K562 (cell line): ENCODE measurements around the gene ATP9B. TPM values are rescaled to one million over a fixed set of nuclear protein-coding genes. Genes with fewer than 3 reads are reported as not detected.

Experiments
- ATAC-seq: fragments of 200-7000 bp; cut with Tn5 transposase; 3 replicates; pipeline ENCODE4 v1.9.1; 2020; ENCODE audit warnings: moderate library complexity
- BruUV-seq: library from RNA; stranded (reverse); fragments of 400-500 nt; replicated peaks from 2 replicates; lab custom pipeline; 2021; lab: Mats Ljungman, UMichigan
- CTCF ChIA-PET: fragments of 300-600 bp; formaldehyde crosslinking; extraction: SDS; loops from one replicate; lab custom pipeline; 2021; ENCODE audit warnings: low intra/inter-chr PET ratio; lab: Yijun Ruan, JAX
- POLR2A ChIA-PET: fragments of 300-600, 350-650 bp; sonication (Branson Sonifier 250); formaldehyde crosslinking; extraction: SDS; loops from one replicate; lab custom pipeline; 2021; ENCODE audit warnings: antibody characterized with exemption, inconsistent platforms; lab: Yijun Ruan, JAX
- DNase-seq, 4 experiments: peaks; one replicate each; pipeline versions ENCODE4 v3.0.0 to v3.0.0-alpha.2; 2011 to 2018; ENCODE audit warnings: low spot score in 3 of 4, mixed read lengths in 3 of 4; ENCODE audit errors: extremely low read depth in 1 of 4
- FAIRE-seq: peaks from 2 replicates; lab custom pipeline; 2011; peaks lifted over from hg19 to GRCh38; lab: Jason Lieb, UNC
- H2AFZ ChIP-seq: 2 replicates; pipeline ENCODE4 v1.6.0; 2011; ENCODE audit warnings: low read depth, low read length, control low read depth, inconsistent platforms
- H3K27ac ChIP-seq: fragments of 200-600 bp; 3 replicates; pipeline ENCODE4 v1.8.0; 2011; ENCODE audit warnings: low read depth, mild to moderate bottlenecking, control low read depth, inconsistent platforms, low read length, moderate library complexity, mixed read lengths; ENCODE audit errors: extremely low read depth
- H3K27me3 ChIP-seq, 2 experiments: fragments of 300-600 bp in 1 of 2; 2 replicates in 1 of 2; 3 replicates in 1 of 2; pipeline versions ENCODE4 v1.6.0 to v1.8.0; 2011; ENCODE audit warnings: inconsistent platforms in 2 of 2, low read length in 2 of 2, mild to moderate bottlenecking in 1 of 2, mixed read lengths in 1 of 2, moderate library complexity in 1 of 2; ENCODE audit not compliant: control insufficient read depth in 2 of 2, insufficient read depth in 2 of 2
- H3K36me3 ChIP-seq: fragments of 300-600 bp; 3 replicates; pipeline ENCODE4 v1.8.0; 2011; ENCODE audit warnings: mild to moderate bottlenecking, low read length, inconsistent platforms; ENCODE audit not compliant: control insufficient read depth, insufficient read depth
- H3K4me1 ChIP-seq, 2 experiments: fragments of 200-600 bp in 1 of 2; replicated peaks in 1 of 2; 2 replicates in 1 of 2; 3 replicates in 1 of 2; pipeline versions ENCODE4 v1.5.1 to v1.8.0; 2011; ENCODE audit warnings: inconsistent platforms in 2 of 2, low read length in 2 of 2, mild to moderate bottlenecking in 1 of 2, mixed read lengths in 1 of 2, moderate library complexity in 1 of 2; ENCODE audit not compliant: control insufficient read depth in 2 of 2, insufficient read depth in 2 of 2
- H3K4me2 ChIP-seq: 2 replicates; pipeline ENCODE4 v1.6.1; 2011; ENCODE audit warnings: low read length, control low read depth, inconsistent platforms, mixed read lengths; ENCODE audit not compliant: insufficient read depth
- H3K4me3 ChIP-seq: fragments of 200-600 bp; sonication (generic), shearing (Covaris generic); 2 replicates; pipeline ENCODE4 v1.5.1; 2016; ENCODE audit warnings: control low read depth, inconsistent platforms
- H3K79me2 ChIP-seq: fragments of 200-600 bp; 3 replicates; pipeline ENCODE4 v1.8.0; 2011; ENCODE audit warnings: low read length, inconsistent platforms; ENCODE audit not compliant: control insufficient read depth, insufficient read depth
- H3K9ac ChIP-seq, 2 experiments: 2 replicates each; pipeline versions ENCODE4 v1.6.0 to v1.6.1; 2011; ENCODE audit warnings: low read depth in 2 of 2, low read length in 2 of 2, control low read depth in 1 of 2, inconsistent platforms in 1 of 2, mild to moderate bottlenecking in 1 of 2, mixed read lengths in 1 of 2; ENCODE audit not compliant: insufficient read depth in 1 of 2
- H3K9me1 ChIP-seq: one replicate; pipeline ENCODE4 v1.6.0; 2011; ENCODE audit warnings: inconsistent platforms, mild to moderate bottlenecking, low read length, moderate library complexity; ENCODE audit not compliant: control insufficient read depth, insufficient read depth
- H3K9me3 ChIP-seq: replicated peaks from 2 replicates; pipeline ENCODE4 v1.5.1; 2011; ENCODE audit warnings: low read depth, low read length, inconsistent platforms; ENCODE audit not compliant: control insufficient read depth, insufficient read depth
- H4K20me1 ChIP-seq: replicated peaks from 2 replicates; pipeline ENCODE4 v1.6.1; 2011; ENCODE audit warnings: low read length, inconsistent platforms, mixed read lengths; ENCODE audit not compliant: control insufficient read depth, insufficient read depth
- ELF1 ChIP-seq: fragments of 200-800 bp; sonication (Bioruptor generic); IDR thresholded peaks from 2 replicates; pipeline ENCODE4 v1.6.1; 2016; ENCODE audit warnings: missing genetic modification characterization, missing compliant biosample characterization
- FOSL1 ChIP-seq: fragments of 200-800 bp; sonication (Bioruptor generic); conservative IDR thresholded peaks from 2 replicates; pipeline ENCODE4 v1.6.1; 2016; ENCODE audit warnings: missing genetic modification characterization, missing compliant biosample characterization
- HDAC2 ChIP-seq: fragments of 450-650 bp; IDR thresholded peaks from 2 replicates; pipeline ENCODE4 v1.6.1; 2016; ENCODE audit warnings: mild to moderate bottlenecking
- HMG20A ChIP-seq: fragments of 450-650 bp; formaldehyde crosslinking; conservative IDR thresholded peaks from 2 replicates; pipeline ENCODE4 v1.4.0; 2020; ENCODE audit warnings: mild to moderate bottlenecking, mixed read lengths
- HMGN3 ChIP-seq: IDR thresholded peaks from 2 replicates; pipeline ENCODE4 v1.6.1; 2011; ENCODE audit warnings: borderline replicate concordance, low read depth, mild to moderate bottlenecking, mixed read lengths, low read length; ENCODE audit not compliant: insufficient read length; ENCODE audit errors: extremely low read depth
- KAT8 ChIP-seq: fragments of 450-650 bp; IDR thresholded peaks from 2 replicates; pipeline ENCODE4 v1.6.1; 2016; ENCODE audit warnings: low read depth, mild to moderate bottlenecking
- NCOA1 ChIP-seq: fragments of 450-650 bp; IDR thresholded peaks from 2 replicates; pipeline ENCODE4 v1.6.1; 2016; ENCODE audit warnings: low read depth
- RNF2 ChIP-seq: sonication (generic); IDR thresholded peaks from 2 replicates; pipeline ENCODE4 v1.6.1; 2016
- SRSF7 ChIP-seq: fragments of 200-400 bp; formaldehyde crosslinking; optimal IDR thresholded peaks from 2 replicates; pipeline ENCODE3; 2017; ENCODE audit warnings: mild to moderate bottlenecking, low read depth, low read length
- TFE3 ChIP-seq: fragments of 450-650 bp; formaldehyde crosslinking; IDR thresholded peaks from 2 replicates; pipeline ENCODE4 v1.4.0; 2020; ENCODE audit warnings: mild to moderate bottlenecking, mixed read lengths
- TSC22D4 ChIP-seq: fragments of 450-650 bp; IDR thresholded peaks from 2 replicates; pipeline ENCODE4 v1.6.1; 2016; ENCODE audit warnings: missing genetic modification characterization, missing biosample characterization, control low read depth
- ZNF23 ChIP-seq: fragments of 250-450 bp; sonication (Bioruptor Pico); IDR thresholded peaks from 2 replicates; pipeline ENCODE4 v1.4.0; 2020; ENCODE audit warnings: mild to moderate bottlenecking
- WGBS: fragments of 100-300 bp; shearing (Covaris generic); methylation state at CpG from one replicate; pipeline ENCODE4 v1.1.6; 2016; ENCODE audit warnings: low coverage, mixed read lengths; ENCODE audit not compliant: insufficient coverage; ENCODE audit errors: missing lambda C conversion rate; 5-methylcytosine and 5-hydroxymethylcytosine counted together
- in situ Hi-C: fragments of 300-500 bp; cut with MboI; formaldehyde crosslinking; loops from 4 replicates; pipeline ENCODE4 v1.15.0; 2018; ENCODE audit warnings: inconsistent platforms, mixed read lengths
- intact Hi-C: fragments of 100-400 bp; cut with micrococcal nuclease; formaldehyde crosslinking; loops from 2 replicates; pipeline ENCODE4 v1.14.2; 2022
- polyA plus RNA-seq, 8 experiments: library from polyadenylated mRNA; depleted of rRNA in 4 of 8; stranded (reverse) in 5 of 8; unstranded in 3 of 8; fragments of >200 nt; fragmentation: Nextera tagmentation in 2 of 8; fragmentation: Illumina TruSeq in 1 of 8; extraction: Ambion mirVana in 2 of 8; extraction: Trizol in 1 of 8; gene quantifications; 2 replicates each; pipeline versions ENCODE4 v1.2.1 to v1.2.3, GENCODE V29; 2011 to 2014; ENCODE audit warnings: inconsistent platforms in 1 of 8, missing spikeins in 1 of 8
- total RNA-seq, 7 experiments: library from RNA; depleted of rRNA in 6 of 7; stranded (reverse); fragments of >200 nt in 6 of 7; fragmentation: Illumina TruSeq in 2 of 7; extraction: Trizol in 2 of 7; gene quantifications; 2 replicates each; pipeline versions ENCODE4 v1.2.1 to v1.2.3, GENCODE V29; 2011 to 2021; ENCODE audit warnings: low replicate concordance in 1 of 7
- TF ChIP-seq, protein P1 (sequence below): IDR thresholded peaks from 2 replicates; pipeline ENCODE4 v1.6.1; 2016; ENCODE audit warnings: missing genetic modification characterization, missing compliant biosample characterization
- TF ChIP-seq, protein P2 (sequence below): fragments of 250-450 bp; sonication (Bioruptor Pico); IDR thresholded peaks from 2 replicates; pipeline ENCODE4 v1.4.0; 2020; ENCODE audit warnings: mild to moderate bottlenecking, moderate library complexity

The ATP9B gene
- total and polyA plus RNA-seq, 9 of the 15 experiments (the other 6 are each of a cell fraction or from before 2014, with no cell fraction given) = 0.66 to 13.2 (median 7.9) TPM

GRCh38 chr18:79371561-79372121 lies 302.4 kb downstream of the ATP9B start:
- Histone ChIP-seq H2AFZ (no peak overlapping the region), H3K27me3 (no peaks in the 10 kb centered on the region), H3K9me1 (no peaks in the 10 kb centered on the region), H3K4me2 (no peak overlapping the region), H3K4me3 (no peak overlapping the region), H3K9ac (no peak overlapping the region), H3K27ac (no peak overlapping the region), H3K9me3 (no peaks in the 10 kb centered on the region), H3K4me1 (no peaks in the 10 kb centered on the region), H4K20me1 (no peaks in the 10 kb centered on the region), H3K36me3 (no peaks in the 10 kb centered on the region), H3K79me2 (no peaks in the 10 kb centered on the region)
- POLR2A ChIA-PET = no interaction called here
- intact Hi-C loops (no loop called here), in situ Hi-C loops (no loop called here)
- BruUV-seq = no TSS peak
- DNase-seq = no peak
- no peak for ATAC-seq
- FAIRE-seq = no peak
- WGBS = 64% methylated on average over 14 of the region's 14 CpGs
- TF ChIP-seq, protein P1, sequence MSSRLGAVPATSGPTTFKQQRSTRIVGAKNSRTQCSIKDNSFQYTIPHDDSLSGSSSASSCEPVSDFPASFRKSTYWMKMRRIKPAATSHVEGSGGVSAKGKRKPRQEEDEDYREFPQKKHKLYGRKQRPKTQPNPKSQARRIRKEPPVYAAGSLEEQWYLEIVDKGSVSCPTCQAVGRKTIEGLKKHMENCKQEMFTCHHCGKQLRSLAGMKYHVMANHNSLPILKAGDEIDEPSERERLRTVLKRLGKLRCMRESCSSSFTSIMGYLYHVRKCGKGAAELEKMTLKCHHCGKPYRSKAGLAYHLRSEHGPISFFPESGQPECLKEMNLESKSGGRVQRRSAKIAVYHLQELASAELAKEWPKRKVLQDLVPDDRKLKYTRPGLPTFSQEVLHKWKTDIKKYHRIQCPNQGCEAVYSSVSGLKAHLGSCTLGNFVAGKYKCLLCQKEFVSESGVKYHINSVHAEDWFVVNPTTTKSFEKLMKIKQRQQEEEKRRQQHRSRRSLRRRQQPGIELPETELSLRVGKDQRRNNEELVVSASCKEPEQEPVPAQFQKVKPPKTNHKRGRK = no peak
- no peak for TF ChIP-seq HMG20A (CRISPR knock-in tag)
- TF ChIP-seq RNF2 = no peak
- TF ChIP-seq HMGN3 = no peak
- no peak for TF ChIP-seq NCOA1
- no peak for TF ChIP-seq KAT8
- TF ChIP-seq, protein P2, sequence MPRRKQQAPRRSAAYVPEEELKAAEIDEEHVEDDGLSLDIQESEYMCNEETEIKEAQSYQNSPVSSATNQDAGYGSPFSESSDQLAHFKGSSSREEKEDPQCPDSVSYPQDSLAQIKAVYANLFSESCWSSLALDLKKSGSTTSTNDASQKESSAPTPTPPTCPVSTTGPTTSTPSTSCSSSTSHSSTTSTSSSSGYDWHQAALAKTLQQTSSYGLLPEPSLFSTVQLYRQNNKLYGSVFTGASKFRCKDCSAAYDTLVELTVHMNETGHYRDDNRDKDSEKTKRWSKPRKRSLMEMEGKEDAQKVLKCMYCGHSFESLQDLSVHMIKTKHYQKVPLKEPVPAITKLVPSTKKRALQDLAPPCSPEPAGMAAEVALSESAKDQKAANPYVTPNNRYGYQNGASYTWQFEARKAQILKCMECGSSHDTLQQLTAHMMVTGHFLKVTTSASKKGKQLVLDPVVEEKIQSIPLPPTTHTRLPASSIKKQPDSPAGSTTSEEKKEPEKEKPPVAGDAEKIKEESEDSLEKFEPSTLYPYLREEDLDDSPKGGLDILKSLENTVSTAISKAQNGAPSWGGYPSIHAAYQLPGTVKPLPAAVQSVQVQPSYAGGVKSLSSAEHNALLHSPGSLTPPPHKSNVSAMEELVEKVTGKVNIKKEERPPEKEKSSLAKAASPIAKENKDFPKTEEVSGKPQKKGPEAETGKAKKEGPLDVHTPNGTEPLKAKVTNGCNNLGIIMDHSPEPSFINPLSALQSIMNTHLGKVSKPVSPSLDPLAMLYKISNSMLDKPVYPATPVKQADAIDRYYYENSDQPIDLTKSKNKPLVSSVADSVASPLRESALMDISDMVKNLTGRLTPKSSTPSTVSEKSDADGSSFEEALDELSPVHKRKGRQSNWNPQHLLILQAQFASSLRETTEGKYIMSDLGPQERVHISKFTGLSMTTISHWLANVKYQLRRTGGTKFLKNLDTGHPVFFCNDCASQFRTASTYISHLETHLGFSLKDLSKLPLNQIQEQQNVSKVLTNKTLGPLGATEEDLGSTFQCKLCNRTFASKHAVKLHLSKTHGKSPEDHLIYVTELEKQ = no peak
- no peak for TF ChIP-seq FOSL1
- TF ChIP-seq TFE3 = no peak
- TF ChIP-seq SRSF7 = no peak
- TF ChIP-seq TSC22D4 (tag) = no peak
- no peak for TF ChIP-seq ELF1 (tag)
- no peak for TF ChIP-seq HDAC2
- no peak for TF ChIP-seq ZNF23 (CRISPR knock-in tag)
- CTCF ChIA-PET = no interaction called here
